Peyer's patch (tissue), 4 donors: ENCODE data around the gene YKT6.

Experiments used
- POLR2A ChIP-seq, 2 donors: fragments of 450-650 bp; IDR thresholded peaks; one replicate each; pipeline ENCODE4 v1.5.1; 2017; ENCODE audit warnings: antibody characterized with exemption in 2 of 2, mild to moderate bottlenecking in 2 of 2, moderate library complexity in 2 of 2
- TF ChIP-seq, protein P1 (sequence below), 6 experiments: fragments of 450-650 bp in 4 of 6; fragments of 200-600 bp in 2 of 6; sonication (generic) in 1 of 6; IDR thresholded peaks; one replicate each; pipeline ENCODE4 v1.5.1; 2017 to 2019; ENCODE audit warnings: antibody characterized with exemption in 6 of 6, mild to moderate bottlenecking in 3 of 6, moderate library complexity in 1 of 6

DNA sequence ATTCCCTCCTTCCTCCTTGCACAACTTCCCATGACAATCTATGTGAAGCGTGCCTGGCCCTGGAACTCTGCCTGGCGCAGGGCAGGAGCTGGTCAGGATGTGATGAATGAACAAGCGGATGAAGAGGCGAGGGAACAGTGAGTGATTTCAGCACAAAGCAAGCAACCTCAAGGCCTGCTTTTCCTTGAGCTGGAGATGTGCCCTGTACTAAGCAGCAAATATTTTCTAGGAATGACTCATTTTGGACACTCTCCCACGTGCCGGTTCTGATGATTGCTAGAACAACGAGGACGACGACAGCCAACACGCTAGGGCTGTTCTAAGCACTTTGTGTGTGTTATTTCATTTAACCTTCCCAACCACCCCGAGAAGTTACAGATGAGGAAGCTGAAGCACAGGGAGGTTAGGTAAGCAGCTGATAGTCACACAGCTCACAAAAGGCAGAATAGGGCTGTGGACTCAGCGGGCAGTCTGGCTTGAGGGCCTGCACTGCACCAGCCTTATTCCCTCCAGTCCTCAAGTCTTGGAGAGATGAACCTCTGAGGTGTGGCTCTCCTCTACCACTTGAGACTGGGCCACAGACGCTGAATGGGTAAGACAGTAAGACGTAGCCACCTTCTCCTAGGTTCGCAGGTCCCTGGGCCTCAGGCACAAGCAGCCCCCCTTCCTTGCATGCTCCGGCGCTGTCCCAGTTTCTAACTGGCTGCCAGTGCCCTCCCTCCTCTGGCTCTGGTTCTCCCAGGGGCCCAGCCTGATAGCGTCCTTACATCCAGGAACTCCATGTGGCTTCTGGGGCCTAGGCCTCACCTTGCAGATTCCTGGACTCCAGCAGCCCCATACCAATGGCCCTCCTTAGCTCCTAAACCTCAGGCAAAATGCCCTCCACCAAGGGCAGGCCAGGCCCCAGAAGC lies 59.0 kb downstream of the YKT6 start:
- TF ChIP-seq, protein P1, sequence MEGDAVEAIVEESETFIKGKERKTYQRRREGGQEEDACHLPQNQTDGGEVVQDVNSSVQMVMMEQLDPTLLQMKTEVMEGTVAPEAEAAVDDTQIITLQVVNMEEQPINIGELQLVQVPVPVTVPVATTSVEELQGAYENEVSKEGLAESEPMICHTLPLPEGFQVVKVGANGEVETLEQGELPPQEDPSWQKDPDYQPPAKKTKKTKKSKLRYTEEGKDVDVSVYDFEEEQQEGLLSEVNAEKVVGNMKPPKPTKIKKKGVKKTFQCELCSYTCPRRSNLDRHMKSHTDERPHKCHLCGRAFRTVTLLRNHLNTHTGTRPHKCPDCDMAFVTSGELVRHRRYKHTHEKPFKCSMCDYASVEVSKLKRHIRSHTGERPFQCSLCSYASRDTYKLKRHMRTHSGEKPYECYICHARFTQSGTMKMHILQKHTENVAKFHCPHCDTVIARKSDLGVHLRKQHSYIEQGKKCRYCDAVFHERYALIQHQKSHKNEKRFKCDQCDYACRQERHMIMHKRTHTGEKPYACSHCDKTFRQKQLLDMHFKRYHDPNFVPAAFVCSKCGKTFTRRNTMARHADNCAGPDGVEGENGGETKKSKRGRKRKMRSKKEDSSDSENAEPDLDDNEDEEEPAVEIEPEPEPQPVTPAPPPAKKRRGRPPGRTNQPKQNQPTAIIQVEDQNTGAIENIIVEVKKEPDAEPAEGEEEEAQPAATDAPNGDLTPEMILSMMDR (IDR thresholded peaks at IDR 0.05), result no peak
- TF ChIP-seq POLR2A (IDR thresholded peaks at IDR 0.05), result no peak
